GM21447 (cell line): ENCODE data around the gene CHST13.
"Not testable (repeated sequence)": the region's sequence is repeated elsewhere in the genome, so short reads cannot be mapped to it uniquely, and the experiment has no call there.

Experiments
- ATAC-seq: cut with Tn5 transposase; IDR thresholded peaks from one replicate; pipeline ENCODE4 v1.9.1; 2021; ENCODE audit not compliant: unreplicated experiment

CHST13 gene

GRCh38 chr3:126581569-126581968, 57.6 kb downstream of the CHST13 start:
- ATAC-seq, result no peak

- no peak for ATAC-seq
These were observed 58.4 kb downstream of the CHST13 start for GRCh38 chr3:126582311-126582710.

GRCh38 chr3:126591515-126591914, 67.6 kb downstream of the CHST13 start:
- ATAC-seq, result not testable (repeated sequence)
